ENCODE measurements around the gene STARD10. TPM values are rescaled to one million over a fixed set of nuclear protein-coding genes. Genes with fewer than 3 reads are reported as not detected.

STARD10 gene
- total and polyA plus RNA-seq, 2 of the 8 experiments (the other 6 are each of a cell fraction or from before 2014, with no cell fraction given): 23.7 to 35.7 TPM

DNA sequence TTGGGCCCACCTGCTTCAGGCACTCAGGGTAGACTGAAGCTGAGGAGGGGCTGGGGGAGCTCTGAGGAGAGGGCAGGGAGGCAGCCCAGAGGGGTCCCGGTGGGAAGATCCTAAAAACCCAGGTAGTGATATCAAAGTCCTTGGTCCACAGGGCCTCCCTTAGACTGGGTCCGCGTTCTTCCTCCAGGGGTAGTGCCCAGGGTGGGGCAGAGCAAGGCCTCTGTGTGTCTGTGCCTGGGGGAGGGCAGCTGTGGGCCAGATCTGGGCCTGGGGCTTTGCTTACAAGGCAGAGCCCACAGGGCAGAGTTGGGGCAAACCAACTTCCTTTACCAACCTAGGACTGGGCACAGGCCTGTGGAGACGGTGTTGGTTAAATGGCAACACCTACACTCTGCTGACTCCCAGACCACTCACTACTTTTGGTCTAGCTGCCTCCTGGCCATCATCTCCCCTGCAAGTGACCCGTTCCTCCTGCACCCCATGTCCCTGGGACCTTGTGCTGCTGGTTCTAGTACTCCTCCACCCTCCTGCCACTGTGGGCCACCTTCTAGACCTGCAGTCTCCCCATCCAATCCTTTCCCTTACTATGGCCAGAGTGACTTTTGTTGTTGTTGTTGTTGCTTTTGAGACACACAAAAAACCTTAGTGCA is 36.2 kb upstream of the STARD10 start:
- Histone ChIP-seq H2BK120ac (replicated peaks; ENCODE audit: low read depth, low read length) (no peak overlapping the region), H3K23ac (ENCODE audit: insufficient read length) (no peak overlapping the region), H3K56ac (replicated peaks; ENCODE audit: insufficient read length, low read depth, low read length) (no peak overlapping the region), H3K4ac (replicated peaks; ENCODE audit: insufficient read length, low read depth, low read length) (no peak overlapping the region), H3K18ac (ENCODE audit: extremely low read depth, low read length) (no peak overlapping the region), H3K9ac (replicated peaks in 1 of 4; ENCODE audit: extremely low read depth in 1 of 4, low read depth in 3 of 4, low read length in 3 of 4) (no peak overlapping the region), H4K91ac (replicated peaks; ENCODE audit: insufficient read length, low read length) (no peak overlapping the region), H3K36me3 (ENCODE audit: control insufficient read depth in 2 of 4, insufficient read depth in 4 of 4, low read length in 3 of 4) (no peaks in the 10 kb centered on the region; a peak in 1 of 8 replicates), H3K14ac (ENCODE audit: insufficient read length) (no peak overlapping the region), H2BK12ac (ENCODE audit: low read depth, low read length) (no peak overlapping the region), H3K9me3 (ENCODE audit: insufficient read depth in 2 of 2, low read depth in 1 of 2, low read length in 1 of 2) (no peaks in the 10 kb centered on the region), H2BK15ac (ENCODE audit: low read length) (no peak overlapping the region), H4K5ac (ENCODE audit: insufficient read length, low read depth, low read length) (no peak overlapping the region), H4K20me1 (replicated peaks in 1 of 2; ENCODE audit: control insufficient read depth in 1 of 2, insufficient read depth in 2 of 2, low read length in 2 of 2) (no peaks in the 10 kb centered on the region), H3K4me1 (replicated peaks in 1 of 4; ENCODE audit: control insufficient read depth in 3 of 4, insufficient read depth in 4 of 4, low read length in 3 of 4) (peaks cover 0 to 5% (median 4%) of the 10 kb centered on the region in 4 experiments; a peak in 6 of 7 replicates), H2AK5ac (ENCODE audit: low read depth, low read length) (no peak overlapping the region), H3K27me3 (replicated peaks in 1 of 4; ENCODE audit: control insufficient read depth in 3 of 4, extremely low read depth in 1 of 4, insufficient read depth in 3 of 4, low read length in 3 of 4) (no peaks in the 10 kb centered on the region; a peak in 1 of 7 replicates), H3K4me3 (ENCODE audit: extremely low read depth in 1 of 4, insufficient read depth in 2 of 4, low read depth in 3 of 4, low read length in 4 of 4) (no peak overlapping the region), H3K79me1 (ENCODE audit: low read depth, low read length) (no peaks in the 10 kb centered on the region; the same call in 1 of the 2 replicates), H2BK5ac (ENCODE audit: low read depth, low read length) (no peak overlapping the region), H3K4me2 (ENCODE audit: insufficient read depth in 1 of 2, low read depth in 2 of 2, low read length in 2 of 2) (no peak overlapping the region), H3K27ac (ENCODE audit: low read depth, low read length) (no peak overlapping the region), H3K23me2 (ENCODE audit: low read depth, low read length) (no peaks in the 10 kb centered on the region), H2AFZ (ENCODE audit: low read length) (no peak overlapping the region), H3K79me2 (ENCODE audit: control insufficient read depth in 1 of 2, insufficient read depth in 2 of 2, low read length in 2 of 2) (no peaks in the 10 kb centered on the region), H2BK20ac (ENCODE audit: low read length) (no peak overlapping the region), H4K8ac (ENCODE audit: extremely low read depth, insufficient read depth, low read length) (no peak overlapping the region)
- ChIA-PET CTCF (ENCODE audit: partially characterized antibody) (interaction anchor here (1.0 to 11.9 kb wide), 17 partner anchors 16 to 460 kb away, joined by 3 to 258 read pairs (median 9); partner anchors contain the start of genes FCHSD2 and STARD10), POLR2A (ENCODE audit: partially characterized antibody) (no interaction called here)
- 79% methylated on average over 5 of the region's 5 CpGs; no CpG with 5 or more reads in 1 of the 2 experiments for WGBS, 2 experiments (ENCODE audit: extremely low coverage in 1 of 2, insufficient coverage in 1 of 2, insufficient read length in 1 of 2, insufficient replicate concordance in 2 of 2, low coverage in 1 of 2, low lambda C conversion rate in 2 of 2, missing lambda C conversion rate in 1 of 2)
- FAIRE-seq (no peak), DNase-seq (ENCODE audit: low read depth in 1 of 2, low spot score in 2 of 2) (no peak)
- TF ChIP-seq SIRT6 (IDR thresholded peaks at IDR 0.05; ENCODE audit: low read length): no peak

Measured in H1 (cell line).